Activated CD4-positive, alpha-beta T cell treated with anti-CD3 and anti-CD28 coated beads for 1 hour (primary cell): Measurements from ENCODE around the gene CCNY.

Experiments used
- DNase-seq: peaks from one replicate; pipeline ENCODE4 v3.0.0-alpha.2; 2020

CCNY gene

GRCh38 chr10:35568483-35569015 is 232.2 kb downstream of the CCNY start:
- no peak for DNase-seq

- DNase-seq = no peak
Observed at GRCh38 chr10:35569111-35569707, 232.9 kb downstream of the CCNY start.

GRCh38 chr10:35569836-35570235 is 233.5 kb downstream of the CCNY start:
- DNase-seq = no peak

- no peak for DNase-seq
Observed at GRCh38 chr10:35570397-35570796, 234.1 kb downstream of the CCNY start.

- DNase-seq = no peak
Observed at GRCh38 chr10:35572583-35572982, 236.3 kb downstream of the CCNY start.

DNA sequence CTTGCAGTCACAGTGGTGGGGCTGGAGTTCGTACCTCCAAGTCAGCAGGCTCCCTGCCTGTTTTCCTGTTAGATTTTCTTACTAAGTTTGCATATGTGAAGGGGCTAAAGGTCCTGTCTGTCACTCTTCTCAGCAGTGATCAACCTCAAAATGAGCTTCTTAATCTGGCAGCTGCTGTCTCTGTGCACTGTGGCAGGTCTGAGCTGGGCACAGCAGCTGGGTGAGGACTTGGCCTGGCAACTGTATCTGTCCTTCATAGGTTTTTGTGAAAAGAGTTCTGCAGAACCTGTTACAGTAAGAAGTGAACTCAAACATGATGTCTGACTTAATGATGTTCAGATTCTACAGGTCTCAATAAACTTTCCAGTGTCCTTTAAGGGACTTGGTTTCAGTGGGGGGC is 237.5 kb downstream of the CCNY start:
- DNase-seq = no peak

GRCh38 chr10:35574924-35575352 is 238.6 kb downstream of the CCNY start:
- no peak for DNase-seq

DNA sequence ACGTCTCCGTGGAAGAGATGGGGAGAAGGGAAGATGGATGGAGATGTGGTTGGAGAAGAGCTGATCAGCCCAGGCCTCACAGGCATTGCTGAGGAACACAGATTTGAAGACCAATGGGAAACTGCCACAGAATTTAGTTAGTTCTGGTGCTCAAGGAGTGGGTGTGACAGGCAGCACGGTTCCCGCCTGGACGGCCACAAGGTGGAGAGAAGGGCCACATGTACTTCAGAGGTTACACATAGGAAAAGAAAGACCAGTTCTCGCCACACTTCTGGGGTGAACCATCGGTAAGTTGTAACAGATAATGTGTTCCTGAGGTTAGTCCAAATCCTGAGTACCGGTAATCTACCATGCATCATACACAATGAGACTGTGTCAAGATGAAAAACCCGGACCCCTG is 239.3 kb downstream of the CCNY start:
- no peak for DNase-seq

GRCh38 chr10:35576730-35577129 is 240.4 kb downstream of the CCNY start:
- no peak for DNase-seq

- DNase-seq = no peak
Observed at GRCh38 chr10:35577926-35578617, 241.8 kb downstream of the CCNY start.

DNA sequence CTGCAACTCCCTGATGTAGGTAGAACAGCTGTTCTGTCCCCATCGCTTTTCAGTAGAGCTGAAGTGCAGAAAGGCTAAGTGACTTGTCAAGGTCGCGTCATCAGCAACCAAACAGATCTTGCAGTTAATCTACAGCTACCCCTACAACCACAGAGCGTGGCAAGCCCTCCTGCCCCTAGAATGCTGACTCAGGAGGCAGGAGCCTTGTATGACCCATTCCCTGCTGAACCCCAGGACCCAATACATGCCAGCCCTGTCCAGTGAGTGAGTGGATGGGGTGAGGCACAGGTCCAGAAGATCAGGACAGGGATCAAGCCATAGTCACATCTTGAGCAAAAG is 242.3 kb downstream of the CCNY start:
- DNase-seq = no peak

DNA sequence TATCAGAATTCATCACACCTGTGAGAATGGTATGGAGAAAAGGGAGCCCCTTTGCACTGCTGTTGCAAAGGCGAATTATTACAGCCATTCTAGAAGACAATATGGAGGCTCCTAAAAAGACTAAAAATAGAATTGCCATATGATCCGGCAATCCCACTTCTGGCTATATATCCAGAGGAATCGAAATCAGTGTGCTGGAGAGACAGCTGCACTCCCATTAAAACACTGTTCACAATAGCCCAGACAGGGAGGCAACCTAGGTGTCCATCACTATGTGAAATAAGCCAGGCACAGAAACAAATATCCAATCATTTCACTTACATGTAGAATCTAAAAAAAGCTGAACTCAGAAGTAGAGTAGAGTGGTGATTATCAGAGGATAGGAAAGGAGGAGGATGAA is 242.8 kb downstream of the CCNY start:
- DNase-seq = no peak

DNA sequence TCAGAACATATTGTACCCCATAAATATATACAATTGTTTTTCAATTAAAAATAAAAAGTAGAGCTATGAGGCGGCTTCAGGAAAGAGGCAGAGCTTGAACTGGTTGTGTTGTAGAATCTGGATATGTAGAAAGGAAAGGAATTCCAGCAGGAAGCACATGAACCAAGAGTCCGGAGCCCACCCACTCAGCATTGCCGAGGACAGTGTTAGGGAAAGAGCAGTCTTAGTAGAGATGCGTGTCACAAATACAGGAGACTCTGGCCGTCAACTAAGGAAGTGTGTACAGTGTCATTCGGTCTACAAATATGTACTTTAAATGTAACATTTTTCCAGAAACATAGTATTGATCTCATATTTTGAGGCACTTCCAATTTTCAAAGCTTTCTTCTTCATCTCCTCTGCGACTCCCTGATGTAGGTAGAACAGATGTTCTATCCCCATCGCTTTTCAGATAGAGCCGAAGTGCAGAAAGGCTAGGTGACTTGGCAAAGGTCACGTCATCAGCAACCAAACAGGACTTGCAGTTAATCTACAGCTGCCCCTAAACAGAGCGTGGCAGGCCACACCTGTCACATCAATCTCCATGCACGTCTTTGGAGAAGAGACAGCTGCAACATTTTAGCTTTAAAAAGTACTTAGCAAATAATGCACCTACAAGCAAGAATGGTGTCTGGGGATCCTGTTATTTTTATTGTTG is 243.6 kb downstream of the CCNY start:
- no peak for DNase-seq

DNA sequence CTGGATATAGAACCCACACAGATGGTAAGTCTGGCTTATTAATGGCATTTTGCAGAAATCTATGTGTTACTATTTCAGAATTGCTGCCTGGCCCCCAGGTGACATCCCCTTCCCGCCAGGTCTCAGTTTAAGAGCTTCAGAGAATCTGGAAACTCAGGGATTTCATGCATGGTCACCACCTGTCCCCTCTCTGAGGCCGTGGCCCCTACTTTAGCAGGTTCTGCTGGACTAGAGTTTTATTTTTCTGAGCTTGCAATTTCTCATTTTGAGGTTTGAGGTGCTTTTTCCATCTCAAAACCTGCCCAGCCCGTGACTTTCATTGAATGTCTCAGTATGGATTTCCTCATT is 244.1 kb downstream of the CCNY start:
- no peak for DNase-seq

- DNase-seq = no peak
Observed at GRCh38 chr10:35581655-35582054, 245.3 kb downstream of the CCNY start.

- no peak for DNase-seq
Observed at GRCh38 chr10:35584946-35585345, 248.6 kb downstream of the CCNY start.

GRCh38 chr10:35585356-35585755 is 249.0 kb downstream of the CCNY start:
- DNase-seq = no peak

DNA sequence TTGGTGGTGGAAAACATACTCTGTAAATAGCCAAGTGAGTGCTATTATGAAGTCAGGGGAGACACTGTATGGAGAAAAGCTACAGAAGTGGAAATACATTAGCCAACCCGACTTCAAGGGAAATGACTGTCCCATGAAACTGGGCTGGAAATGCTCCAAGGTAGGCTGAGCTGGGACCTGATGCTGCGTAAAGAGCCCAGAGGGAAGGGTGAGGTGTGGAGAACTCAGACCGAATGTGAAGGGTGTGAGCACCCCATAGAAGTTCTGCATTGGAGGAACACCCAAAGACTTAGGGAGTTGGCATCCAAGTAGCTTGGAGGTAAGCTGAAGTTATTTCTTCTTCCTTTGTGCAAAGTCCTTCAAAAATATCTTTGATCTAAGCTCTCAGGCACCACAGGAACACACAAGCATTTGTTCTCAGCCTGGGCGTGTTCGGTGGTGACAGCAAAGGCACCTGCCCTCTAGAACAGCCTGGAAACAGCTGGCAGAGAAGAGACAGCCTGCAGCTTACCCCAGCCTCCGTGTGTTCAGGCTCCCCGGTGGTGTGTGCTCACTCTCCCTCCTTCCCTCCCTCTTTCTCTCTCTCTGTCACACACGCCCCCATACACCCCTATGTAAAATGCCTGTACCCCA is 249.7 kb downstream of the CCNY start:
- no peak for DNase-seq

GRCh38 chr10:35588836-35589235 is 252.5 kb downstream of the CCNY start:
- DNase-seq = no peak

DNA sequence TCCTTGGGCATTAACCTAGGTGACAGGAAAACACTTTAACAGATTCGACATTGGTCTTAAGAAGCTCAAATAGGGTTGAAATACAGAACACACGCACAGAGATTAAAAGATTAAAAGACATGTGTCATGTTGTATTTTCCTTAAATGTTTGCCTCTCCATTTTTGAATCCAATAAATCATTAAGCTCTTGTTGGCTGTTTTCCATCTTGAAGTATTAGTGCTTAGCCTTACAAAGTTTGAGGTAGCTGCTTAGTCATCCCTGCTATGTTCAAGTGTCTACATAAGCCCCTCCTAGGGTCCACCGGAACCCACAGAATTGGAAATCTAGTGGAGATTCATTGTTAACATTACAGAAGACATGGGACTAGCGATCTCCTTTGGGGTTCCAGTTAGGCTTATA is 256.1 kb downstream of the CCNY start:
- no peak for DNase-seq

GRCh38 chr10:35594115-35595079 is 258.1 kb downstream of the CCNY start:
- no peak for DNase-seq

- no peak for DNase-seq
Observed at GRCh38 chr10:35595106-35595505, 258.8 kb downstream of the CCNY start.

- DNase-seq = no peak
Observed at GRCh38 chr10:35598379-35598778, 262.1 kb downstream of the CCNY start.
